Measurements from ENCODE around the gene ST6GAL1. TPM values are rescaled to one million over a fixed set of nuclear protein-coding genes. Genes with fewer than 3 reads are reported as not detected.

Gene ST6GAL1
- total and polyA plus RNA-seq, 2 of the 13 experiments (the other 11 are each of a cell fraction or from before 2014, with no cell fraction given) = 79.9 to 164 TPM

DNA sequence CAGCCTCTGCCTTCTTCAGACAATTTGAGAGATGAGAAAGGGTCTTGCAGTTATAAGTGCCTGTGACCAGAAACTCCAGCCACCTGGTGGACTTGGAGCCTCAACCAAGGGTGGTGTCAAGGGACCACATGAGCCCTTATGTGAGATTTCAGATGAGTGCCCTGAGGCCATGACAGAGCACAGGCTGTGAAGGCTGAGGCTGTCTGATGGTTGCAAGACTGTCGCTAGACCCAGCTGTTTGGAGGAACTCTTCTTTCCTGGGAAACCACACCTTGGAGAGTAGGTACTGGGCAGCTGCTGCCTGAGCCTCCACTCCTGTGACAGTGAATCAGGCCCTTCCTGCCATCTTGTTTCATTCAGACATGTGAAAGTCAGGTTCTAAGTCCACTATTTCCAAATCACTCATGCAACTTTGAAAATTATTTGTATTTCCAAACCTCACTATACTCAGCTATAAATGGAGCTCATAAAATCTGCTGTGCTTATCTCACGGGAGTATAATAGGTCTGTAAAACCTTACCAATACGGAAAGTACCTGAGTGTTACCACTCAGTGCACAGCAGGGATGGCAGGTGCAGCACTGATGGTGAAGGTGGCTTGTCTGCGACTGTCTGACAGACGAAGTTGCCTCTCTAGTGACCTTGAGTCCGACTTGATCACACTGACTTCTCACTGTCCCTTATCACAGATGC is 109.5 kb downstream of the ST6GAL1 start (continued):
- TF ChIP-seq, protein P1, sequence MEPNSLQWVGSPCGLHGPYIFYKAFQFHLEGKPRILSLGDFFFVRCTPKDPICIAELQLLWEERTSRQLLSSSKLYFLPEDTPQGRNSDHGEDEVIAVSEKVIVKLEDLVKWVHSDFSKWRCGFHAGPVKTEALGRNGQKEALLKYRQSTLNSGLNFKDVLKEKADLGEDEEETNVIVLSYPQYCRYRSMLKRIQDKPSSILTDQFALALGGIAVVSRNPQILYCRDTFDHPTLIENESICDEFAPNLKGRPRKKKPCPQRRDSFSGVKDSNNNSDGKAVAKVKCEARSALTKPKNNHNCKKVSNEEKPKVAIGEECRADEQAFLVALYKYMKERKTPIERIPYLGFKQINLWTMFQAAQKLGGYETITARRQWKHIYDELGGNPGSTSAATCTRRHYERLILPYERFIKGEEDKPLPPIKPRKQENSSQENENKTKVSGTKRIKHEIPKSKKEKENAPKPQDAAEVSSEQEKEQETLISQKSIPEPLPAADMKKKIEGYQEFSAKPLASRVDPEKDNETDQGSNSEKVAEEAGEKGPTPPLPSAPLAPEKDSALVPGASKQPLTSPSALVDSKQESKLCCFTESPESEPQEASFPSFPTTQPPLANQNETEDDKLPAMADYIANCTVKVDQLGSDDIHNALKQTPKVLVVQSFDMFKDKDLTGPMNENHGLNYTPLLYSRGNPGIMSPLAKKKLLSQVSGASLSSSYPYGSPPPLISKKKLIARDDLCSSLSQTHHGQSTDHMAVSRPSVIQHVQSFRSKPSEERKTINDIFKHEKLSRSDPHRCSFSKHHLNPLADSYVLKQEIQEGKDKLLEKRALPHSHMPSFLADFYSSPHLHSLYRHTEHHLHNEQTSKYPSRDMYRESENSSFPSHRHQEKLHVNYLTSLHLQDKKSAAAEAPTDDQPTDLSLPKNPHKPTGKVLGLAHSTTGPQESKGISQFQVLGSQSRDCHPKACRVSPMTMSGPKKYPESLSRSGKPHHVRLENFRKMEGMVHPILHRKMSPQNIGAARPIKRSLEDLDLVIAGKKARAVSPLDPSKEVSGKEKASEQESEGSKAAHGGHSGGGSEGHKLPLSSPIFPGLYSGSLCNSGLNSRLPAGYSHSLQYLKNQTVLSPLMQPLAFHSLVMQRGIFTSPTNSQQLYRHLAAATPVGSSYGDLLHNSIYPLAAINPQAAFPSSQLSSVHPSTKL (CRISPR knock-in tag; IDR thresholded peaks at IDR 0.05) = no peak
- TF ChIP-seq ZNF282 (IDR thresholded peaks at IDR 0.05; ENCODE audit: partially characterized antibody) (no peak), ZNF746 (CRISPR knock-in tag; IDR thresholded peaks at IDR 0.05) (no peak), TAF15 (IDR thresholded peaks at IDR 0.05; ENCODE audit: low read depth, low read length, poor library complexity, severe bottlenecking) (no peak), ARHGAP35 (CRISPR knock-in tag; IDR thresholded peaks at IDR 0.05; ENCODE audit: borderline replicate concordance) (0 out of 2 replicates have a peak, but pooled peaks have one; percentile 19), EED (CRISPR knock-in tag; IDR thresholded peaks at IDR 0.05) (peak; percentile 26; the same call in 1 of the 2 replicates), ZNF441 (CRISPR knock-in tag; IDR thresholded peaks at IDR 0.05; ENCODE audit: borderline replicate concordance) (0 out of 2 replicates have a peak, but pooled peaks have one; percentile 27), SIN3B (IDR thresholded peaks at IDR 0.05; ENCODE audit: low read length) (no peak), ZBTB49 (CRISPR knock-in tag; IDR thresholded peaks at IDR 0.05; ENCODE audit: borderline replicate concordance) (no peak), STAT5B (CRISPR knock-in tag; IDR thresholded peaks at IDR 0.05) (no peak), ZNF260 (CRISPR knock-in tag; IDR thresholded peaks at IDR 0.05; ENCODE audit: borderline replicate concordance, low read depth) (no peak), ATAD3A (CRISPR knock-in tag; IDR thresholded peaks at IDR 0.05) (no peak), ZNF563 (CRISPR knock-in tag; IDR thresholded peaks at IDR 0.05) (no peak; the same call in 1 of the 2 replicates), ZMYM2 (CRISPR knock-in tag; IDR thresholded peaks at IDR 0.05) (no peak), NCOR1 (IDR thresholded peaks at IDR 0.05; ENCODE audit: borderline replicate concordance, low read length) (peak; percentile 71)

Data from HepG2 (cell line).